NAMALWA (cell line): Measurements from ENCODE around the gene HDAC4.
"Not testable (repeated sequence)": the region's sequence is repeated elsewhere in the genome, so short reads cannot be mapped to it uniquely, and the experiment has no call there.

Experiments
- DNase-seq: peaks from one replicate; pipeline ENCODE4 v3.0.0-alpha.2; 2015; ENCODE audit warnings: low spot score

Gene HDAC4

GRCh38 chr2:239085201-239085992, 315.4 kb downstream of the HDAC4 start:
- no peak for DNase-seq

GRCh38 chr2:239084007-239084406, 316.8 kb downstream of the HDAC4 start:
- DNase-seq: no peak

- no peak for DNase-seq
Observed at GRCh38 chr2:239082425-239082824, 318.4 kb downstream of the HDAC4 start.

- DNase-seq: no peak
Observed at GRCh38 chr2:239081622-239082021, 319.2 kb downstream of the HDAC4 start.

- no peak for DNase-seq
Observed at GRCh38 chr2:239081046-239081445, 319.8 kb downstream of the HDAC4 start.

GRCh38 chr2:239079671-239080294, 321.0 kb downstream of the HDAC4 start:
- no peak for DNase-seq

GRCh38 chr2:239078128-239078924, 322.5 kb downstream of the HDAC4 start:
- no peak for DNase-seq

- DNase-seq: no peak
Observed at GRCh38 chr2:239077260-239077659, 323.6 kb downstream of the HDAC4 start.

- no peak for DNase-seq
Observed at GRCh38 chr2:239075918-239076758, 324.7 kb downstream of the HDAC4 start.

GRCh38 chr2:239073745-239074530, 326.9 kb downstream of the HDAC4 start:
- no peak for DNase-seq

- DNase-seq: no peak
Observed at GRCh38 chr2:239073270-239073669, 327.6 kb downstream of the HDAC4 start.

- DNase-seq: no peak
Observed at GRCh38 chr2:239072786-239073185, 328.0 kb downstream of the HDAC4 start.

GRCh38 chr2:239070466-239070865, 330.4 kb downstream of the HDAC4 start:
- no peak for DNase-seq

GRCh38 chr2:239069362-239070333, 331.2 kb downstream of the HDAC4 start:
- not testable (repeated sequence) for DNase-seq

GRCh38 chr2:239068411-239068810, 332.4 kb downstream of the HDAC4 start:
- DNase-seq: no peak

- no peak for DNase-seq
Observed at GRCh38 chr2:239067196-239067865, 333.5 kb downstream of the HDAC4 start.

- no peak for DNase-seq
Observed at GRCh38 chr2:239066597-239066996, 334.2 kb downstream of the HDAC4 start.

- DNase-seq: peak; percentile 37
Observed at GRCh38 chr2:239065962-239066361, 334.9 kb downstream of the HDAC4 start.

- no peak for DNase-seq
Observed at GRCh38 chr2:239065537-239065936, 335.3 kb downstream of the HDAC4 start.
